ENCODE measurements around the gene ANKRD50.

The ANKRD50 gene

DNA sequence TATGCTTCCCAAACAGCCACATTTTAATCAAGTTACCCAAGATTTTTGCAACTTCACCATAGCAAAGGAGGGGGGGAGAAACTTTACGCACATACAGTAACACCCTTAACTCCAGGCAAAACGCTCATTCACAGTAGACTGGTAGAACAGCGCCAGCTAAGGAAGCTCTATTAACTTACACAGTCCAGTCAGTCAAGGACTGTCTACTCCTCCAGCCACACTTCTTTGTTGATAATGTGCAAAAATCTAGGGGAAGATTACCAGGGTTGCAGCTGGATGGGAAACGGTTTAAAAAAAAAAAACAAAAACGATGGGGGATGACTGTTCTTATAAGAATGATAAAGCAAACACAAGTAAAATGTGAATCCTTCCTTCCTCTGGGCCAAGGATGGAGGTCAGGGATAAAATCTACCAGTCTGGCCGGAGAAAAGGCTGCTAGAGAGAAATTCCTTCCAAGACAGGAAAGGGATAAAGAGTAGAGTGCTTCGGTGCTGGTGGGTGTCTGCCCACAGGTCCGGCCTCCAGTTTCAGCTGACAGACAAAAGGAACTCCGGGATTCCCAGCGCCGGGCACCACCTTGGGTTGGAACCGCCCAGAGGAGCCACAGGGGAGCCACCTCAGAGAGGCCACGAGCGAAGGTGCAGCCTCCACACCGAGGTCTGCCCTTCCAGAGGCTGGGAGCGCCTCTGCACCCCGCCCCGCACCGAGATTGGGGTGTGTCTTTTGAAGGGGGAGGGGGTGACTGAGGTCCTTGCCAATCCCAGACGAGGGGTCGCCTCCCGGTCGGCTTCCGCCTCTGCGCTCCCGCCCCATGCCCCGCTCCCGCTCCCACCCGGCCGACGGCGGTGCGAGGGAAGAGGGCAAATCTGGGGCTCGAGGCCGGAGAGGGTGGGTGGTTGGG is 811 bp downstream of the ANKRD50 start:
- peak; percentile 69 for DNase-seq
- no peaks in the 10 kb centered on the region for H3K27me3 Mint-ChIP-seq (ENCODE audit: low read depth, poor library complexity)
- peaks cover 49% of the 10 kb centered on the region for H3K4me1 Mint-ChIP-seq
- TF ChIP-seq, protein P1, sequence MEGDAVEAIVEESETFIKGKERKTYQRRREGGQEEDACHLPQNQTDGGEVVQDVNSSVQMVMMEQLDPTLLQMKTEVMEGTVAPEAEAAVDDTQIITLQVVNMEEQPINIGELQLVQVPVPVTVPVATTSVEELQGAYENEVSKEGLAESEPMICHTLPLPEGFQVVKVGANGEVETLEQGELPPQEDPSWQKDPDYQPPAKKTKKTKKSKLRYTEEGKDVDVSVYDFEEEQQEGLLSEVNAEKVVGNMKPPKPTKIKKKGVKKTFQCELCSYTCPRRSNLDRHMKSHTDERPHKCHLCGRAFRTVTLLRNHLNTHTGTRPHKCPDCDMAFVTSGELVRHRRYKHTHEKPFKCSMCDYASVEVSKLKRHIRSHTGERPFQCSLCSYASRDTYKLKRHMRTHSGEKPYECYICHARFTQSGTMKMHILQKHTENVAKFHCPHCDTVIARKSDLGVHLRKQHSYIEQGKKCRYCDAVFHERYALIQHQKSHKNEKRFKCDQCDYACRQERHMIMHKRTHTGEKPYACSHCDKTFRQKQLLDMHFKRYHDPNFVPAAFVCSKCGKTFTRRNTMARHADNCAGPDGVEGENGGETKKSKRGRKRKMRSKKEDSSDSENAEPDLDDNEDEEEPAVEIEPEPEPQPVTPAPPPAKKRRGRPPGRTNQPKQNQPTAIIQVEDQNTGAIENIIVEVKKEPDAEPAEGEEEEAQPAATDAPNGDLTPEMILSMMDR (IDR thresholded peaks at IDR 0.05) = no peak
- no peaks in the 10 kb centered on the region for H3K9me3 Mint-ChIP-seq
- peaks cover 19% of the 10 kb centered on the region for H3K36me3 Mint-ChIP-seq (ENCODE audit: low read depth)
- no peak overlapping the region for H3K4me3 Mint-ChIP-seq
- H3K27ac Mint-ChIP-seq = no peak overlapping the region

DNA sequence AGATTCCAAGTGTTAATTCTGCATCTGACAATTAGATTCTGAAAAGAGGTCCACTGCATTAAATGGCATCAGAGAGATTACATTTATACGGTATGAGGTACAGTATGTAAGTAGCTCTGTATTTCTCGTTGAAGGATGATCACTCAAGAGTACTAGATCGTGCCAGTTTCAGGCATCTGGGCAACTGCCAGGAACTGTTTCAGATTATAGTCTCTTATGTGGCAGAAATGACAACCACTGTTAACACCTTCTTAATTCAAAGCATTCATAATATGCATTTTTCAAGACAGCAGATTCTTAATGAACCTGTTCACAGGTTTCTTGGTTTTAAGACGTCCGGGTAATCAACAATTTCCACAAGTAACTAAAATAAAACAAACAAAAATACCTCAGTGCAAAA is 1.6 kb downstream of the ANKRD50 start:
- peaks cover 41% of the 10 kb centered on the region for H3K4me1 Mint-ChIP-seq
- no peak for DNase-seq
- TF ChIP-seq, protein P1 (IDR thresholded peaks at IDR 0.05) = no peak

DNA sequence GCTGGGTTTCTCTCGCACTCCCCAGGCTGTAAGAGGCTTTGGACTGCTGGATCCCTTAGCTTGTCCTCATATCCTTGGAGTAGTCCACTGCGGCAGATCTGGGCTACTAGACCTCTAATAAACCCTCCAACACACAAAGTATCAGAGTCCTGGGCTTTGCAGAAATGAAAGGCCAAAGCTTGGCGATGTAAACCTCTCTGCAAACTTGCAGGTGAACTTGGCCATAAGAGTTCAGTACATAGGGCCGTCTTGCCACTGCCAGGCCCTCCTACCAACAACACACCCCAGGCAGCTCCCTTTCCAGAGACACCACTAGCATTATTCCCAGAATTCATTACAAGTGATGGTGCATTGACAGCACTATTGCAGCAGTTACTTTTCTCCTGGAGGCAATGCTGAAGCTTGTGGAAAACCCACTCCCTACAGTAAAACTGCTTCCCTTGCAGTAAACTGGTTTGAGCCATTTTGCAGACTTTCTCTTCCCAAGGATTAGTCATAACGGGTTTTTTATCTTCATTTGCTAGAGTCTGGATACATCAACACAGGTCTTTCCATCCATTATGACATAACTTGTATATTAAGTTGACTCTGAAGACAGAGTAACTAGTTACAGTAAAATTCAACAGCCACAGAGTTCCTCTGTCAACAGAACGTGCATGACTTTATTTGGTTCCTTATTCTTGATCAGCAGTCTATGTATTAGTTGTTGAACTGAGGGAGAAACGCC is 2.4 kb downstream of the ANKRD50 start:
- no peaks in the 10 kb centered on the region for H3K27me3 Mint-ChIP-seq (ENCODE audit: low read depth, poor library complexity)
- peaks cover 9% of the 10 kb centered on the region for H3K9me3 Mint-ChIP-seq
- H3K4me1 Mint-ChIP-seq = peaks cover 33% of the 10 kb centered on the region
- peaks cover 34% of the 10 kb centered on the region for H3K36me3 Mint-ChIP-seq (ENCODE audit: low read depth)
- TF ChIP-seq, protein P1 (IDR thresholded peaks at IDR 0.05) = no peak
- H3K4me3 Mint-ChIP-seq = no peak overlapping the region
- peak; percentile 8 for DNase-seq
- H3K27ac Mint-ChIP-seq = no peak overlapping the region

More for the DNA sequence above, 1.6 kb downstream of the ANKRD50 start:
- H3K9me3 Mint-ChIP-seq = peaks cover 3% of the 10 kb centered on the region
- no peak overlapping the region for H3K4me3 Mint-ChIP-seq
- peaks cover 26% of the 10 kb centered on the region for H3K36me3 Mint-ChIP-seq (ENCODE audit: low read depth)
- H3K27ac Mint-ChIP-seq = no peak overlapping the region
- no peaks in the 10 kb centered on the region for H3K27me3 Mint-ChIP-seq (ENCODE audit: low read depth, poor library complexity)

DNA sequence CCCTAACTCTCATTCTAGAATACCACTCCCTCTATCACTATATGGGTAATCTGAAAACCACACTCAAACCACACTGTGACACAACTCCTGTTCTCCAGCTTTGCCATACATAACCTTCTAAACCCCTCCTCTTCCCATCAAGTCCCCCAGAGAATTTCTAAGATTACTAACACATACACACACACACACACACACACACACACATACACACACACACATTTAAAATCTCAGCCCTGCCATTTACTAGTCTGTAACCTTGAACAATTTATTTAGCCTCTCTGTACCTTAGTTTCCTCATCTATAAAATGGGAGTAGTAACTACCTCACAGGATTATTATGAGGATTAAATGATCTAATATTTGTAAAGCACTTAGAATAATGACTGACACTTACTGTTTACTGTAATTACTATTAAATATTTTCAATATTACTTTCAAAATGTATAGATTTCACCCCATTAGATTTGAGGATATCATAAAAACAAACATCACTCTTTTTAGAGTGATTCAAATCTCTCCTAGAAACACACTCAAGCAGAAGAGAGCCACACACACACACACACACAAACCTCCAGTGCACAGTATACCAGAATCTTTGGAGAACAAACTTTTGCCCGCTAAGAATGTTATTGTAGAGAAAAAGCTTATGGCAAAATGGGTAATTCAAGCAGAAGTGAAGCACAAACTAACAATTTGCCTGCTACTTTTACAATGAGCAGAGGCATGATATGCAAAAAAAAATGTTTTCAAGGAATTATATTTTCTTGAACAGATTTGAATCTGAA is 3.8 kb downstream of the ANKRD50 start:
- H3K27me3 Mint-ChIP-seq (ENCODE audit: low read depth, poor library complexity) = no peaks in the 10 kb centered on the region
- peaks cover 18% of the 10 kb centered on the region for H3K9me3 Mint-ChIP-seq
- H3K4me1 Mint-ChIP-seq = peaks cover 31% of the 10 kb centered on the region
- TF ChIP-seq, protein P1 (IDR thresholded peaks at IDR 0.05) = no peak
- H3K4me3 Mint-ChIP-seq = no peak overlapping the region
- no peak for DNase-seq
- H3K27ac Mint-ChIP-seq = no peak overlapping the region
- H3K36me3 Mint-ChIP-seq (ENCODE audit: low read depth) = peaks cover 48% of the 10 kb centered on the region

DNA sequence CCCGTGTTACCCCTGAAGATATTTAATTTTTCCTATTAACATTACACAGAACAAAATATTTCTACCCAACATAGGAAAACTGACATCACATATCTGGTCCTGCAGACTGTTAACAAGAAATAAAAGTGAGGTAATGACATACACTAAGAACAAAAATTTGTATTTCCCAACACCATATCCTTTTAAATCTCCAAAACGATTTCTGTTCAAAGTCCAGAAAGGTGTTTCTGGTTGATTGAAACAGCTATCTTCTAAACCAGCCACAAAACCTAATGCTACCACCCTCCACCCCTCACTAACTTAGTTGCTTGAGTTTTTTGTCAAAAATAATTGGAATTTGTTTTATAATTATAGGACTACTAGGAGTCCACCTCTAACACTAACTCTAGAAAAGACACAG is 7.1 kb downstream of the ANKRD50 start:
- no peak overlapping the region for H3K27ac Mint-ChIP-seq
- no peak for DNase-seq
- H3K36me3 Mint-ChIP-seq (ENCODE audit: low read depth) = peaks cover 82% of the 10 kb centered on the region
- no peak overlapping the region for H3K4me3 Mint-ChIP-seq
- H3K9me3 Mint-ChIP-seq = peaks cover 30% of the 10 kb centered on the region
- peaks cover 2% of the 10 kb centered on the region for H3K27me3 Mint-ChIP-seq (ENCODE audit: low read depth, poor library complexity)
- TF ChIP-seq, protein P1 (IDR thresholded peaks at IDR 0.05) = no peak
- peaks cover 22% of the 10 kb centered on the region for H3K4me1 Mint-ChIP-seq
